Adipocyte (in vitro differentiated cells): ENCODE results near the gene NIBAN1.

ENCODE experiments used
- DNase-seq: peaks from one replicate; pipeline ENCODE4 v3.0.0-alpha.2; 2015; ENCODE audit warnings: low read depth
- H3K27me3 ChIP-seq: replicated peaks from 2 replicates; pipeline ENCODE4 v1.7.0; 2013; ENCODE audit warnings: mild to moderate bottlenecking, low read length, moderate library complexity; ENCODE audit not compliant: control insufficient read depth, insufficient read depth
- H3K36me3 ChIP-seq: 2 replicates; pipeline ENCODE4 v1.7.0; 2013; ENCODE audit warnings: low read length, mild to moderate bottlenecking, moderate library complexity; ENCODE audit not compliant: control insufficient read depth, insufficient read depth, severe bottlenecking
- H3K4me1 ChIP-seq: 2 replicates; pipeline ENCODE4 v1.7.0; 2013; ENCODE audit warnings: mild to moderate bottlenecking, low read length, moderate library complexity; ENCODE audit not compliant: control insufficient read depth, insufficient read depth
- H3K4me3 ChIP-seq: 2 replicates; pipeline ENCODE4 v1.7.0; 2013; ENCODE audit warnings: mild to moderate bottlenecking, low read length, moderate library complexity
- H3K9ac ChIP-seq: 2 replicates; pipeline ENCODE4 v1.7.0; 2013; ENCODE audit warnings: mild to moderate bottlenecking, low read length, moderate library complexity
- H3K9me3 ChIP-seq: 2 replicates; pipeline ENCODE4 v1.7.0; 2013; ENCODE audit warnings: mild to moderate bottlenecking, low read length, moderate library complexity; ENCODE audit not compliant: control insufficient read depth

The NIBAN1 gene

DNA sequence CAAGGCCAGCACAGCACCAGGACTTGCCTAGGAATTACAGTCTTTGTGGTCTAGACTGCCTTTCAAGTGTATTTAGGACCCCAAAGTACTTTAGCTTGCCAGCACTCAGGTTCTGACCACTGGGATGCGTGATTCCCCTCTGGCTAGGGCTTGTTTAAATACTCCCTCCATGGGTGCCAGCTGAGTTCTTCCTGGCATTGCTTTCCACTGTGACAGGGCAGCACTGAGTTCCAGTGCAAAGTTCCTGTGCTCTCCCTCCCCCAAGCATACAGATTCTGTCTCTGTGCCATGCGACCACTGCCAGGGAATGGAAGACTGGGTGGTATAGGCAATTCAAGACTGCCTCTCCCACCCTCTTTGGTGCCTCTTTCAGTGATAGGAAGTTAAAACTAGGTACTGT, 45.9 kb downstream of the NIBAN1 start:
- Histone ChIP-seq H3K4me3 (no peak overlapping the region), H3K27me3 (no peaks in the 10 kb centered on the region), H3K9ac (no peak overlapping the region), H3K9me3 (no peaks in the 10 kb centered on the region), H3K36me3 (no peaks in the 10 kb centered on the region), H3K4me1 (no peaks in the 10 kb centered on the region)
- DNase-seq, result no peak
